PC-9 (cell line): ENCODE measurements around the gene EIF2B5.

Experiments
- EZH2 ChIP-seq: fragments of 200-600 bp; sonication (generic); IDR thresholded peaks from 2 replicates; pipeline ENCODE4 v1.8.0; 2017; ENCODE audit warnings: antibody characterized with exemption, low read depth
- TF ChIP-seq, protein P1 (sequence below): fragments of 200-600 bp; sonication (generic); conservative IDR thresholded peaks from 2 replicates; pipeline ENCODE4 v1.6.1; 2017; ENCODE audit warnings: mixed run types, antibody characterized with exemption, mild to moderate bottlenecking, moderate library complexity

DNA sequence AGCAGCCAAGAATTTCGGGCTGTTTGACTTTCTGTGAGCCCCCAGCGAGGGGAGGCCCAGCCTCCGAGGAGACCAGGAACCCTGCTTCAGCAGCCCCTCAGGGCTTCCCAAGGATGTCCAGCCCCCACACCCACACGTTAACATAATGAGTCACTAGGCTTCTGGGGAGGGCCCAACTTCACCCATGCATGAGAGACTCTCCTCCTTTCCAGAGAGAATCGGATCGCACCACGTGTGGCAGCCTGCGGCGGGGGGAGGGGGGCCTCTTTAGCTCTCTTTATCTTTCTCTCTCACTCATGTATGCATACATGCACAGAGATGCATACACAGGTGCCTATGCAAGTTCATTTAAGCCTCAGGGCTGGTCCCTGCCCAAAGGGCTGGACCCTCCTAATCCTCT is 36.4 kb downstream of the EIF2B5 start:
- TF ChIP-seq, protein P1, sequence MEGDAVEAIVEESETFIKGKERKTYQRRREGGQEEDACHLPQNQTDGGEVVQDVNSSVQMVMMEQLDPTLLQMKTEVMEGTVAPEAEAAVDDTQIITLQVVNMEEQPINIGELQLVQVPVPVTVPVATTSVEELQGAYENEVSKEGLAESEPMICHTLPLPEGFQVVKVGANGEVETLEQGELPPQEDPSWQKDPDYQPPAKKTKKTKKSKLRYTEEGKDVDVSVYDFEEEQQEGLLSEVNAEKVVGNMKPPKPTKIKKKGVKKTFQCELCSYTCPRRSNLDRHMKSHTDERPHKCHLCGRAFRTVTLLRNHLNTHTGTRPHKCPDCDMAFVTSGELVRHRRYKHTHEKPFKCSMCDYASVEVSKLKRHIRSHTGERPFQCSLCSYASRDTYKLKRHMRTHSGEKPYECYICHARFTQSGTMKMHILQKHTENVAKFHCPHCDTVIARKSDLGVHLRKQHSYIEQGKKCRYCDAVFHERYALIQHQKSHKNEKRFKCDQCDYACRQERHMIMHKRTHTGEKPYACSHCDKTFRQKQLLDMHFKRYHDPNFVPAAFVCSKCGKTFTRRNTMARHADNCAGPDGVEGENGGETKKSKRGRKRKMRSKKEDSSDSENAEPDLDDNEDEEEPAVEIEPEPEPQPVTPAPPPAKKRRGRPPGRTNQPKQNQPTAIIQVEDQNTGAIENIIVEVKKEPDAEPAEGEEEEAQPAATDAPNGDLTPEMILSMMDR: no peak
- TF ChIP-seq EZH2: no peak
